Measurements from ENCODE around the gene WBP1L. TPM values are rescaled to one million over a fixed set of nuclear protein-coding genes. Genes with fewer than 3 reads are reported as not detected.
A peak's percentile ranks its signal among the peaks of the same experiment; 100 is the strongest.

WBP1L gene
- total and polyA plus RNA-seq, 2 of the 13 experiments (the other 11 are each of a cell fraction or from before 2014, with no cell fraction given) = 8.3 to 12.3 TPM

- TF ChIP-seq UBTF (CRISPR knock-in tag; IDR thresholded peaks at IDR 0.05) = peak; percentile 63
- TF ChIP-seq ZNF282 (IDR thresholded peaks at IDR 0.05; ENCODE audit: partially characterized antibody) = no peak
- TF ChIP-seq ZSCAN21 (CRISPR knock-in tag; IDR thresholded peaks at IDR 0.05; ENCODE audit: borderline replicate concordance) = peak; percentile 73; the same call in 1 of the 2 replicates
- no peak for TF ChIP-seq NFE2L1 (CRISPR knock-in tag; IDR thresholded peaks at IDR 0.05; ENCODE audit: borderline replicate concordance)
- TF ChIP-seq ZNF782 (CRISPR knock-in tag; IDR thresholded peaks at IDR 0.05; ENCODE audit: borderline replicate concordance) = peak; percentile 54; the same call in 1 of the 2 replicates
- TF ChIP-seq NFE2L2 (IDR thresholded peaks at IDR 0.05; ENCODE audit: low read length) = no peak
- TF ChIP-seq HMGA1 (CRISPR knock-in tag; conservative IDR thresholded peaks at IDR 0.05) = no peak
- TF ChIP-seq SP4 (CRISPR knock-in tag; IDR thresholded peaks at IDR 0.05) = peak; percentile 63; the same call in 1 of the 2 replicates
- TF ChIP-seq GABPA (IDR thresholded peaks at IDR 0.05; ENCODE audit: low read depth, low read length) = no peak
- TF ChIP-seq GABPA (CRISPR knock-in tag; IDR thresholded peaks at IDR 0.05; ENCODE audit: low read depth) = peak; percentile 32; the same call in 1 of the 2 replicates
- TF ChIP-seq, protein P1, sequence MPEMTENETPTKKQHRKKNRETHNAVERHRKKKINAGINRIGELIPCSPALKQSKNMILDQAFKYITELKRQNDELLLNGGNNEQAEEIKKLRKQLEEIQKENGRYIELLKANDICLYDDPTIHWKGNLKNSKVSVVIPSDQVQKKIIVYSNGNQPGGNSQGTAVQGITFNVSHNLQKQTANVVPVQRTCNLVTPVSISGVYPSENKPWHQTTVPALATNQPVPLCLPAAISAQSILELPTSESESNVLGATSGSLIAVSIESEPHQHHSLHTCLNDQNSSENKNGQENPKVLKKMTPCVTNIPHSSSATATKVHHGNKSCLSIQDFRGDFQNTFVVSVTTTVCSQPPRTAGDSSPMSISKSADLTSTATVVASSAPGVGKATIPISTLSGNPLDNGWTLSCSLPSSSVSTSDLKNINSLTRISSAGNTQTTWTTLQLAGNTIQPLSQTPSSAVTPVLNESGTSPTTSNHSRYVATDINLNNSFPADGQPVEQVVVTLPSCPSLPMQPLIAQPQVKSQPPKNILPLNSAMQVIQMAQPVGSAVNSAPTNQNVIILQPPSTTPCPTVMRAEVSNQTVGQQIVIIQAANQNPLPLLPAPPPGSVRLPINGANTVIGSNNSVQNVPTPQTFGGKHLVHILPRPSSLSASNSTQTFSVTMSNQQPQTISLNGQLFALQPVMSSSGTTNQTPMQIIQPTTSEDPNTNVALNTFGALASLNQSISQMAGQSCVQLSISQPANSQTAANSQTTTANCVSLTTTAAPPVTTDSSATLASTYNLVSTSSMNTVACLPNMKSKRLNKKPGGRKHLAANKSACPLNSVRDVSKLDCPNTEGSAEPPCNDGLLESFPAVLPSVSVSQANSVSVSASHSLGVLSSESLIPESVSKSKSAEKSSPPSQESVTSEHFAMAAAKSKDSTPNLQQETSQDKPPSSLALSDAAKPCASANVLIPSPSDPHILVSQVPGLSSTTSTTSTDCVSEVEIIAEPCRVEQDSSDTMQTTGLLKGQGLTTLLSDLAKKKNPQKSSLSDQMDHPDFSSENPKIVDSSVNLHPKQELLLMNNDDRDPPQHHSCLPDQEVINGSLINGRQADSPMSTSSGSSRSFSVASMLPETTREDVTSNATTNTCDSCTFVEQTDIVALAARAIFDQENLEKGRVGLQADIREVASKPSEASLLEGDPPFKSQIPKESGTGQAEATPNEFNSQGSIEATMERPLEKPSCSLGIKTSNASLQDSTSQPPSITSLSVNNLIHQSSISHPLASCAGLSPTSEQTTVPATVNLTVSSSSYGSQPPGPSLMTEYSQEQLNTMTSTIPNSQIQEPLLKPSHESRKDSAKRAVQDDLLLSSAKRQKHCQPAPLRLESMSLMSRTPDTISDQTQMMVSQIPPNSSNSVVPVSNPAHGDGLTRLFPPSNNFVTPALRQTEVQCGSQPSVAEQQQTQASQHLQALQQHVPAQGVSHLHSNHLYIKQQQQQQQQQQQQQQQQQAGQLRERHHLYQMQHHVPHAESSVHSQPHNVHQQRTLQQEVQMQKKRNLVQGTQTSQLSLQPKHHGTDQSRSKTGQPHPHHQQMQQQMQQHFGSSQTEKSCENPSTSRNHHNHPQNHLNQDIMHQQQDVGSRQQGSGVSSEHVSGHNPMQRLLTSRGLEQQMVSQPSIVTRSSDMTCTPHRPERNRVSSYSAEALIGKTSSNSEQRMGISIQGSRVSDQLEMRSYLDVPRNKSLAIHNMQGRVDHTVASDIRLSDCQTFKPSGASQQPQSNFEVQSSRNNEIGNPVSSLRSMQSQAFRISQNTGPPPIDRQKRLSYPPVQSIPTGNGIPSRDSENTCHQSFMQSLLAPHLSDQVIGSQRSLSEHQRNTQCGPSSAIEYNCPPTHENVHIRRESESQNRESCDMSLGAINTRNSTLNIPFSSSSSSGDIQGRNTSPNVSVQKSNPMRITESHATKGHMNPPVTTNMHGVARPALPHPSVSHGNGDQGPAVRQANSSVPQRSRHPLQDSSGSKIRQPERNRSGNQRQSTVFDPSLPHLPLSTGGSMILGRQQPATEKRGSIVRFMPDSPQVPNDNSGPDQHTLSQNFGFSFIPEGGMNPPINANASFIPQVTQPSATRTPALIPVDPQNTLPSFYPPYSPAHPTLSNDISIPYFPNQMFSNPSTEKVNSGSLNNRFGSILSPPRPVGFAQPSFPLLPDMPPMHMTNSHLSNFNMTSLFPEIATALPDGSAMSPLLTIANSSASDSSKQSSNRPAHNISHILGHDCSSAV (CRISPR knock-in tag; IDR thresholded peaks at IDR 0.05; ENCODE audit: borderline replicate concordance) = no peak
- TF ChIP-seq ZNF784 (CRISPR knock-in tag; IDR thresholded peaks at IDR 0.05; ENCODE audit: borderline replicate concordance) = no peak
- peak; percentile 39; the same call in 1 of the 2 replicates for TF ChIP-seq NCOR1 (IDR thresholded peaks at IDR 0.05; ENCODE audit: borderline replicate concordance, low read length)
- TF ChIP-seq ZNF343 (CRISPR knock-in tag; IDR thresholded peaks at IDR 0.05) = 0 out of 2 replicates have a peak, but pooled peaks have one; percentile 26
- no peak for TF ChIP-seq ZNF468 (CRISPR knock-in tag; IDR thresholded peaks at IDR 0.05)
- 0 out of 2 replicates have a peak, but pooled peaks have one; percentile 59 for TF ChIP-seq NPAS2 (CRISPR knock-in tag; IDR thresholded peaks at IDR 0.05; ENCODE audit: borderline replicate concordance)
- TF ChIP-seq SPEN (CRISPR knock-in tag; IDR thresholded peaks at IDR 0.05; ENCODE audit: low read depth) = peak; percentile 65; the same call in 1 of the 2 replicates
Observed at GRCh38 chr10:102814873-102815661, 71.3 kb downstream of the WBP1L start (continued).
